Keratinocyte (primary cell): ENCODE results near the gene USP9X. TPM values are rescaled to one million over a fixed set of nuclear protein-coding genes. Genes with fewer than 3 reads are reported as not detected.

ENCODE experiments used
- DNase-seq: peaks from one replicate; pipeline ENCODE4 v3.0.0-alpha.2; 2011; ENCODE audit warnings: low read depth, missing footprints, low spot score
- FAIRE-seq: peaks from 2 replicates; lab custom pipeline; 2011; peaks lifted over from hg19 to GRCh38; lab: Jason Lieb, UNC
- H2AFZ ChIP-seq: 2 replicates; pipeline ENCODE4 v1.6.0; 2012; ENCODE audit warnings: low read length, control low read depth, inconsistent platforms; ENCODE audit not compliant: control insufficient read depth
- H3K27ac ChIP-seq: 2 replicates; pipeline ENCODE4 v1.5.1; 2011; ENCODE audit warnings: low read length; ENCODE audit not compliant: control insufficient read depth, insufficient read depth
- H3K27me3 ChIP-seq: 3 replicates; pipeline ENCODE4 v1.6.0; 2011; ENCODE audit warnings: low read length; ENCODE audit not compliant: control insufficient read depth, insufficient read depth; ENCODE audit errors: extremely low read depth
- H3K36me3 ChIP-seq, 2 experiments: 2 replicates in 1 of 2; 3 replicates in 1 of 2; pipeline ENCODE4 v1.5.1; 2011; ENCODE audit warnings: low read length in 2 of 2, mild to moderate bottlenecking in 1 of 2; ENCODE audit not compliant: control insufficient read depth in 2 of 2, insufficient read depth in 2 of 2; ENCODE audit errors: extremely low read depth in 1 of 2
- H3K4me1 ChIP-seq: 3 replicates; pipeline ENCODE4 v1.5.1; 2011; ENCODE audit warnings: low read length; ENCODE audit not compliant: control insufficient read depth, insufficient read depth; ENCODE audit errors: extremely low read depth
- H3K4me2 ChIP-seq: 3 replicates; pipeline ENCODE4 v1.6.0; 2011; ENCODE audit warnings: low read depth, low read length; ENCODE audit not compliant: control insufficient read depth, insufficient read depth; ENCODE audit errors: extremely low read depth
- H3K4me3 ChIP-seq, 3 experiments: fragments of 200-600 bp in 1 of 3; sonication (generic) in 1 of 3; 2 replicates in 2 of 3; 3 replicates in 1 of 3; pipeline ENCODE4 v1.5.1; 2011 to 2016; ENCODE audit warnings: low read length in 3 of 3, mild to moderate bottlenecking in 3 of 3, control low read depth in 2 of 3, inconsistent platforms in 1 of 3, low read depth in 1 of 3, mixed read lengths in 1 of 3, mixed run types in 1 of 3, moderate library complexity in 1 of 3; ENCODE audit not compliant: control insufficient read depth in 2 of 3, insufficient read depth in 2 of 3; ENCODE audit errors: extremely low read depth in 1 of 3
- H3K79me2 ChIP-seq: 2 replicates; pipeline ENCODE4 v1.6.0; 2012; ENCODE audit warnings: low read length; ENCODE audit not compliant: control insufficient read depth, insufficient read depth
- H3K9ac ChIP-seq: 3 replicates; pipeline ENCODE4 v1.6.0; 2011; ENCODE audit warnings: low read length; ENCODE audit not compliant: control insufficient read depth, insufficient read depth; ENCODE audit errors: extremely low read depth
- H3K9me1 ChIP-seq: 3 replicates; pipeline ENCODE4 v1.6.0; 2011; ENCODE audit warnings: low read length; ENCODE audit not compliant: control insufficient read depth, insufficient read depth; ENCODE audit errors: extremely low read depth
- H3K9me3 ChIP-seq: 2 replicates; pipeline ENCODE4 v1.5.1; 2012; ENCODE audit warnings: low read depth, low read length; ENCODE audit not compliant: control insufficient read depth
- H4K20me1 ChIP-seq: 3 replicates; pipeline ENCODE4 v1.6.0; 2011; ENCODE audit warnings: low read length; ENCODE audit not compliant: control insufficient read depth, insufficient read depth; ENCODE audit errors: extremely low read depth
- CTCF ChIP-seq, 3 experiments: IDR thresholded peaks in 1 of 3; conservative IDR thresholded peaks in 1 of 3; optimal IDR thresholded peaks in 1 of 3; 2 replicates in 2 of 3; 3 replicates in 1 of 3; pipeline versions ENCODE3 to v1.5.1; 2011; ENCODE audit warnings: low read length in 3 of 3, mild to moderate bottlenecking in 3 of 3, moderate library complexity in 2 of 3, control low read depth in 1 of 3, inconsistent platforms in 1 of 3; ENCODE audit not compliant: insufficient read depth in 2 of 3; ENCODE audit errors: extremely low read depth in 1 of 3
- EZH2 ChIP-seq: IDR thresholded peaks from one replicate; pipeline ENCODE4 v1.6.1; 2012; ENCODE audit warnings: inconsistent platforms, mild to moderate bottlenecking, low read length, moderate library complexity
- dilution Hi-C: fragments of 300-500 bp; cut with MboI; formaldehyde crosslinking; loops from one replicate; pipeline ENCODE4 v1.7.0; 2020; ENCODE audit warnings: low sequenced_read_pairs; ENCODE audit not compliant: extremely low pct_ligation_motif_present
- polyA plus RNA-seq, 5 experiments: library from polyadenylated mRNA; depleted of rRNA in 3 of 5; stranded (reverse) in 3 of 5; stranded (forward) in 1 of 5; unstranded in 1 of 5; fragments of >200 nt; gene quantifications; 1 replicate in 1 of 5; 2 replicates in 3 of 5; 3 replicates in 1 of 5; pipeline versions ENCODE4 v1.2.1 to v1.2.3, GENCODE V29; 2011 to 2012; ENCODE audit warnings: missing spikeins in 2 of 5, low read depth in 1 of 5, low replicate concordance in 1 of 5

Gene USP9X
- polyA plus RNA-seq, 1 donor (not counting 4 experiments of a cell fraction or from before 2014, with no cell fraction given), result 44.8 TPM

GRCh38 chrX:41137589-41137988 lies 52.3 kb downstream of the USP9X start:
- H4K20me1 ChIP-seq, result no peaks in the 10 kb centered on the region
- H3K27me3 ChIP-seq, result no peaks in the 10 kb centered on the region
- TF ChIP-seq EZH2, result no peak
- TF ChIP-seq CTCF (optimal IDR thresholded peaks at IDR 0.05 in 1 of 3, IDR thresholded peaks at IDR 0.05 in 1 of 3, conservative IDR thresholded peaks at IDR 0.05 in 1 of 3; ENCODE audit: extremely low read depth in 1 of 3, insufficient read depth in 2 of 3, low read length in 3 of 3), result peak in 1 of 3 experiments; percentile 42
- H3K4me3 ChIP-seq, result no peak overlapping the region
- no peak overlapping the region for H3K9ac ChIP-seq
- peaks cover 0 to 5% of the 10 kb centered on the region in 2 experiments for H3K36me3 ChIP-seq
- H3K9me1 ChIP-seq, result no peaks in the 10 kb centered on the region
- FAIRE-seq (no peak), DNase-seq (no peak)
- H3K9me3 ChIP-seq, result no peaks in the 10 kb centered on the region
- dilution Hi-C loops, result no loop called here
- no peak overlapping the region for H3K27ac ChIP-seq
- no peak overlapping the region for H3K4me2 ChIP-seq
- peaks cover 6% of the 10 kb centered on the region for H3K79me2 ChIP-seq
- H2AFZ ChIP-seq, result no peak overlapping the region
- H3K4me1 ChIP-seq, result no peaks in the 10 kb centered on the region

DNA sequence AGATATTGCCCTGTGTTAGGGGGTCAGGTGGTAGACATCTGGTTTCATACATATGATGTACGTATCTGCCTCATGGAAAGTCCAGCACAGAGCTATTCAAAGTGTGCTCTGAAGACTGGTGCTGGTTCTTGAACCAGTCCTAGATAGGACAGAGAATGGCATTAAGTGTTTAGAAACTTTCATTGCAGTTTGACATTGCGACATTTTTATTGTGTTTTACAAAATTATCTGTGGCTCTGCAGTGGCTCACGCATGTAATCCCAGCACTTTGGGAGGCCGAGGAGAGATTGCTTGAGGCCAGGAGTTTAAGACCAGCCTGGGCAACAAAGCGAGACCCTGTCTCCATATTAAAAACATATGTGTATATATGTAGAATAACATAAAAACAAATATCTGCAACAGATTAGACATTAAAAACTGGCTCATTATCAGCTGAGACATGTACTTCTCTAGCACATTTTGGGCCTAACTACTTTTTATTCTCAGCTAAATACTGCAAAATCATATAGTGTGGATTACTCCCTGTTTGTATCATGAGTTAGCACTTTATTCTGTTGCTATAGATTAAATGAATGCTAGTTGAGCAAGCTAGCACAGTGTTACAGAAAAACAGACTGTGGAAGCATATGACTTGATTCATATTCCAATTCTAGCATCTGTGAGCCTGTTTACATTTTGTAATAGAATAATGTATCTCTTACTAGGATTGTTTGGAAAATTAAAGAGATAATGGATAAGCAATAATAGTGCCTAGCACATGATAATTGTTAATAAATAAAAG lies 57.1 kb downstream of the USP9X start:
- peaks cover 13% of the 10 kb centered on the region for H3K4me1 ChIP-seq
- FAIRE-seq (peak; percentile 9), DNase-seq (no peak)
- H3K9me1 ChIP-seq, result no peaks in the 10 kb centered on the region
- dilution Hi-C loops, result no loop called here
- no peak overlapping the region for H3K27ac ChIP-seq
- no peaks in the 10 kb centered on the region for H3K9me3 ChIP-seq
- no peak overlapping the region for H3K9ac ChIP-seq
- H3K27me3 ChIP-seq, result no peaks in the 10 kb centered on the region
- H4K20me1 ChIP-seq, result no peaks in the 10 kb centered on the region
- TF ChIP-seq EZH2 (no peak), CTCF (optimal IDR thresholded peaks at IDR 0.05 in 1 of 3, IDR thresholded peaks at IDR 0.05 in 1 of 3, conservative IDR thresholded peaks at IDR 0.05 in 1 of 3; ENCODE audit: extremely low read depth in 1 of 3, insufficient read depth in 2 of 3, low read length in 3 of 3) (no peak)
- peaks cover 2 to 4% of the 10 kb centered on the region in 2 experiments for H3K36me3 ChIP-seq
- no peak overlapping the region for H2AFZ ChIP-seq
- no peaks in the 10 kb centered on the region for H3K79me2 ChIP-seq
- H3K4me2 ChIP-seq, result no peak overlapping the region
- no peak overlapping the region for H3K4me3 ChIP-seq
